GM19035 (cell line): Measurements from ENCODE around the gene CLEC20A.
"Not testable (repeated sequence)": the region's sequence is repeated elsewhere in the genome, so short reads cannot be mapped to it uniquely, and the experiment has no call there.

Experiments
- ATAC-seq: cut with Tn5 transposase; IDR thresholded peaks from one replicate; pipeline ENCODE4 v1.9.1; 2021; ENCODE audit not compliant: unreplicated experiment

Gene CLEC20A

DNA sequence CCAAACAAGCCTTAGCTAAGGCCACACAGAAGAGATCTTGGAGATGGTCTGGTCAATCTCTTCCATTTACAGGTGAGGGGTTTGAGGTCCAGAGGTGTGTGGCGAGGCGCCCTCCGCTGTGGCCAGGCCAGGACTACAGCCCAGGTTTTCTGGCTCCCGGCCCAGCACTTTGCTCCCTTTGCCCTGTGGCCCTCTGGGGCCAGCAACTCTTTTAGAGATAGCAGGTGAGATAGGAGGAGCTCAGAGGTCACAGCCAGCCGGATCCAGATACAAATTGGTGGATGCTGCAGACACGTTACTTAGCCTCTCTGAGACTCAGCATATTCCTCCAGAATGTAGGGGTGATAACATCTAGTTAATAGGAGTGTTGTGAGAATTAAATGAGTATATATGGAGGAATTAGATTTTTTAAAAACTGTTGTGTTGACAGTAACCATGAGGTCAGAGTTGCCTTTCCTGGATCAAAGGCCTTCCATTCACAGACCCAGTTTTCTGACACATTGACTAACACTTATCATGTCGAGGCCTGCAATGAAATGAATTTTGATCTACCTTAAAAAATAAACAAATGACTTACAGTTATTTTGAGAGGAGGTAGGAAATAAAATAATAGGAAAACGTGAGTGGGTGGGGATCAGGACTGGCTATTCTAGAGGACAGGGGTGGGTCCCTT, 32.7 kb upstream of the CLEC20A start:
- ATAC-seq, result no peak

DNA sequence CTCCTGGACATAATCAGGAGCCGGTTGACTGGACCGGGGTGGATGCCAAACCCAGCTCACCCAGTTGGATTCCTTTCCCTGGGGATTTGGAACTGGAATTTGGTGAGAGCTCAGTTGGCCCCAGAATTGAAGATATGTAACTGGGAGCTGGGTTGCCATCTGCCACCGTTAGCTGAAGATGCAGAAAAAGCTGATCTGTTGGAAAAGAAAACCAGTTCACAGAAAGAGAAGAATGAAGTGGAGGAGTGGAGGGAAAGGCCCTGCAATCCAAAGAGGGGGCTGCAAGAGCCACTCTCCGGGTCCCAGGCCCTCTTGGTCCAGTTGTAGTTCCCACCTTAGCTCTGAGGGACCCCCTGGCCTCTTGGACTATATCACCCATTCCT, 32.2 kb upstream of the CLEC20A start:
- no peak for ATAC-seq

DNA sequence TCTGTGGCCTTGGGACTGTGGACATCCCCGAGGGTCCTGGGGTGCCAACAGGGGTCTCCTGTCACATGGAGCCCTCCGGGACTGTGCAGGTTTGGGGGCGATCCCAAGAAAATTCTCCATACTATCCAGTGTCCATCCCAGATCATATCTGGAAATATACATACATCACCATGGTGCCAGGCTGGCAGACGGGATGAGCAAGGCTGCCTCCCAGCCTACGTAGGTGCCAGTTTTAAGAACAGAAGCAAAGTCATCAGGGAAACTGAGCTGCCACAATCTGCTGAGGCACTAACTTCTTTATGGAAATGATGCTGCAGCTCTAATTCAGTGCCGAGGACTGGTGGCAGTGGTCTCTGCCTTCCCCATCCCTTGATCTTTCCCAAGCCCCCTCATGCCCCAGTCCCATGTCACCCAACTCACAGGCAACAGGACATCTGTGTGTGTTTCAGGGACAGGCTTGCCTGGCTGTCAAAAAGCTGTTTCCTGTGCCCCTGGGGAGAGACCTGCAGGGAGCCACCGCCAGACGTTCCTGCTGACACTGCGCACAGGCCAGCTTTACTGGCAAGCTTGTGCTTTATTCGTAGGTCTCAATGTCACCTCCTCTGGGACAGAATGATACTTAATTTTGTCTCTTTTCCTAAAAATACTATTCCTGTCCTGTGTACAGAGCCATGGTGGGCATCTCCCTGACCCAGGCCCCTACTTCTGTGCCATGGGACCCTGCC, 31.6 kb upstream of the CLEC20A start:
- no peak for ATAC-seq

- no peak for ATAC-seq
These were observed 30.4 kb upstream of the CLEC20A start for GRCh38 chr1:178527117-178527516.

DNA sequence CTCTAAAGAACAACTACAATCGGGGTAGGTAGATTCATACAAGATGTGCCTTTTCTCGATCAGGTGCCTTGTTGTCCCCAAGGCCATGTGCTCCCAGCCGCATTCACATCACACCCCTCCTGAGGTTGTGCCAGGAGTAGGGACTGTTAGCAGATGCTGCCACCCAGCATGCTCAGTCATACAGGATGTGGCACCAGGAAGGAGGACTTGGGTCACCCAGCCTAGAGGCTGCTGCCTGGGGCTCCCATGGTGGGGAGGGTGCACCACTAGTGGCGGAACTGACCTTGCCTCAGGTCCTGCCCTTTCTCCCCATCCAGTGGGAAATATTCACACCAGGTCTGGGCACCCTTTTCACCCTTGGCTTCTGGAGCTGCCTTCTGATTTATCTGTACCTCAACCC, 24.5 kb upstream of the CLEC20A start:
- ATAC-seq, result no peak

DNA sequence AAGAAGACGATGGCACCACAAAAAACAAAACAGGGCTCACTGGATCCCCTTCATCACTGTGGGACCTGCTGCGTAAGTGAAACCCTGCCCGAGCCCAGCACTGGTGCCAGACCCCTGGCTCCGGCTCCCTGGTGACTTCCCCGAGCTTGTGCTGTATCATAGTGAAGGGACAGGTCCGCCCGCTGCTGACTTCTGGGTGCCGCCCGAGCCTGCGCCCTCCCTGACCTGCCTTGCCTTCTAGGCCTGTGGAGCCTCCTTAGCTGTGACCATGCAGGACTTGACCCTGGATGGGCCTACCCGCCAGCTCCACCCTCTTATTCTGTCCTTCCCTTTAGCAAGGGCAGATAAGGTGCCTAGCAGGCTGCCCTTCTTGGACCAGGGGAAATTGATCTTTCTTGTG, 24.0 kb upstream of the CLEC20A start:
- ATAC-seq, result no peak

DNA sequence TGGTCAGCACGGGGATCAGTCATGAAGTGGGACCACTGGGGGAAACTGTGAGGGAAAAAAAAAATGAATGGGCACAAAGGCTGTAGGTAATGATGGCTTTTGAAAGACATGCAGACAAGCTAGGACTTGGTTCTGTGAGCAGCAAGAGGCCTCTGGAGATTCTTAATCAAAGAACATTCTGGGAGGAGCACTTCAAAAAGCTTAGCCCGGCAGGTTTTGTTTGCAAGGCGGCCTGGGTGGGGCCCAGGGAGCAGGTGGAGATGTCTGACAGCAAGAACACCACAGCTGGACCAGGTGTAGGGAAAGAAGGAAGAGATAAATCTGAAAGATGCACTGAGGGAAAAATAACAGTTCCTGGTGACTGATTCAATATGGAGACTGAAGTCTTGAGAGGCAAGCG, 22.1 kb upstream of the CLEC20A start:
- no peak for ATAC-seq

- ATAC-seq, result no peak
These were observed 19.3 kb upstream of the CLEC20A start for GRCh38 chr1:178516110-178516509.

GRCh38 chr1:178513278-178513983, 16.7 kb upstream of the CLEC20A start:
- no peak for ATAC-seq

- ATAC-seq, result no peak
These were observed 16.0 kb upstream of the CLEC20A start, which contains the start of gene TEX35 for GRCh38 chr1:178512566-178513277. TSS of gene TEX35 (plus strand) at chr1:178513109. CDS start at chr1:178513189, 80 bp downstream.

GRCh38 chr1:178510155-178510554, 13.4 kb upstream of the CLEC20A start:
- no peak for ATAC-seq

- no peak for ATAC-seq
These were observed 12.7 kb upstream of the CLEC20A start for GRCh38 chr1:178509414-178510007.

GRCh38 chr1:178506669-178507068, 9.9 kb upstream of the CLEC20A start:
- ATAC-seq, result no peak

GRCh38 chr1:178506177-178506576, 9.4 kb upstream of the CLEC20A start:
- no peak for ATAC-seq

DNA sequence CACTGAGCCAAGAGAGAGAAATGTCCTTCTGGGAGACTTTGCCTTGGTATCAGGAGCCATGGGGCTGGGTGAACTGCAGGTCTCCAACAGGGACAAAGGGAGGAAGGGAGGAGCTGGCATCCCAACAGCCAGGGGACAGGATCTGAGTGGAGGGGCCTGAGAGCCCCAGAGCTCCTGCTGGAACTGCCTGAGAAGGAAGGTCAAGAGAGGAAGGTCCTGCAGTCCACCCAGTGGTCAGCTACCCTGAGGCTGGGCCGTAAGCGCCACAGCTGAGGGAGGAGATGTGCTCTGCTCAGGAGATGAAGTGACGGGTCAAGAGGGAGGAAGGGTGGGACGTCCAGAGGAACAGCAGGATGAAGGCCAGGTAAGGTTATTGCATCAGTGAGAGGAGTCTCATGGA, 7.5 kb upstream of the CLEC20A start:
- ATAC-seq, result no peak

- ATAC-seq, result no peak
These were observed 7.1 kb upstream of the CLEC20A start for GRCh38 chr1:178503849-178504248.

DNA sequence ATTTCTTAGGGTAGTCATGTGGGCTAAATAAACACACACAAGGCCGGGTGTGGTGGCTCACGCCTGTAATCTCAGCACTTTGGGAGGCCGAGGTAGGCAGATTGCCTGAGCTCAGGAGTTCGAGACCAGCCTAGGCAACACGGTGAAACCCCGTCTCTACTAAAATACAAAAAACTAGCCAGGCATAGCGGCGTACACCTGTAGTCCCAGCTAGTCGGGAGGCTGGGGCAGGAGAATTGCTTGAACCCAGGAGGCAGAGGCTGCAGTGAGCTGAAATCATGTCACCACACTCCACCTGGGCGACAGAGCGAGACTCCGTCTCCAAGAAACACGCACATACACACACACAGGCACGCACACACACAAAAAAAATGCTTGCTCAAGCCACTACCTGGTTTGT, 6.6 kb upstream of the CLEC20A start:
- ATAC-seq, result not testable (repeated sequence)

GRCh38 chr1:178502856-178503255, 6.1 kb upstream of the CLEC20A start:
- no peak for ATAC-seq

DNA sequence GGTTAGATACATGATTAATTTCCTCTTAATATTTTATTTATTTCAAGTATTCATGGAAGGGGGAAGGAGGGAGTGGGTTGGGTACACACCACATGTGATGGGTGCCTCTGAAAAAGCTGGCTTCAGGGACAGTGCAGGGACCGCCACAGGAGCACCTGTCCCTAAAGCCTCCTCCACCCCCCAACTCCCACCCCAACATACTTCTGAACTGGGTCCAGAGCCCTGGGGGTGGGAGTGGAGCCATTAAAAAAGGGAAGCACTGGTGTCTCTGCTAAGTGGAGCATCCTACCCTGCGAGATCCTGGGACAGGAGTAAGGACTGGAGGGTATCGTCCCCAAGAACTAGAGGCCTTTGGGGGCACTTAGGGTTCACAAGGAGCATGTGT, 5.6 kb upstream of the CLEC20A start:
- no peak for ATAC-seq

DNA sequence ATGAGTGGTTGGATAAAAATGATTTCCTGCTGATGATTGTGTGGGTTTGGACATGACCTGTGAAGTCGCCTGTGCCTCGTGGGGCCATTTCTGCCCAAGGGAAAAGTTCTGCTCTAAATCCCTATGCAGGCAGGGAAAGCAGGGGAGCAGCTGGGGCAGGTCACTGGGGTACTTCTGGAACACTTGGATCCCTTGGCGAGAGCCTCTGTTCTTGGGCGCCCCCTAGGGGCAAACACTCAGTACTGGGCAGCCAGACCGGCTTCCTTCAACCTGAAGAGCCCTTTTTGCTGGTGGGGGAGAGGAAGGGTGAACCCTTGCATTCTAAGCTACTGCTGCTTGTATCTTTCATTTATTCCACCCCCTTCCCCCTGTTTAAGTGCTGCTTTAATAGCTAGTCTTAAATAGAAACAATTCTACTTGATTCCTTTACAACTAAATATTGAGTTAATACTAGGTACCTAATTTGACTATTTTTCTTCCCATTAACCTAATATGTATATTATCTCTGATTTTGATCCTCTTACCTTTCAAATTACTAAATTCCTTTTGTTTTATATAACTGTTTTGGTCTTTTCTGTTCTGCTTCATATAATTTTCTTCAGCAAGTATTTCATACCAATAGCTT, 5.1 kb upstream of the CLEC20A start:
- ATAC-seq, result peak; percentile 81
